ENCODE measurements around the gene CXXC1. TPM values are rescaled to one million over a fixed set of nuclear protein-coding genes. Genes with fewer than 3 reads are reported as not detected.

The CXXC1 gene
- total and polyA plus RNA-seq, 4 donors = 21.7 to 38.4 (median 30.0) TPM

DNA sequence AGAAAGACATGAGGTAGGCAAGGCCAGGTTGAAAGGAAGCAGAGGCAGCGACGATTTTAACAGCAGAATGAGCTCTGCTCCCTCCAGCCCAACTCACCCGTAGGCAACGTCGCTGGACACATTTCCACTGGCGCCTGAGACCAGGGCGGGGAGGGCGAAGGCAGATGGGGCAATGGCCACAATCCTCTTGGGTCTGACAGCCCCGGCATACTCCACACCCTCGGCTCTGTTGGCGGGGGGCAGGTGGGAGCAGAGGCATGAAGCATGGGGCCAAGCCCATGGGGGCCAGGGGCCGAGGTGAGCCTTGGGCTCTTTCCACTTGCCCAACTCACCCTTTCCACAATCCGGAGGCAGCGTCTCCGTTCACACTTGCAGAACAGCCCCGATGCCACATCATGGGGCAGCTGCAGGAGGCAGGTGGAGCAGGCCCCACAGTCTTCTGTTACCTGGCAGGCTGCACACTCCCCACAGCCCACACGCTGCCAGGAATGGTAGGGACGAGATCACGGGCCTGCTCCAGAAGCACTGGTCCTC, 11.9 kb downstream of the CXXC1 start:
- Histone ChIP-seq H3K9me3 (ENCODE audit: control insufficient read depth in 4 of 4, low read length in 3 of 4) (no peaks in the 10 kb centered on the region), H3K9ac (ENCODE audit: low read depth in 1 of 2, low read length in 2 of 2) (no peak overlapping the region), H3K4me1 (ENCODE audit: control insufficient read depth in 4 of 4, insufficient read depth in 4 of 4, low read length in 3 of 4) (peaks cover 5 to 17% (median 15%) of the 10 kb centered on the region in 4 donors), H3K27me3 (ENCODE audit: control insufficient read depth in 4 of 4, insufficient read depth in 4 of 4, low read length in 3 of 4) (no peaks in the 10 kb centered on the region), H3K4me3 (ENCODE audit: low read depth in 1 of 3, low read length in 3 of 3) (no peak overlapping the region), H3K27ac (ENCODE audit: low read depth in 1 of 2, low read length in 2 of 2) (no peak overlapping the region), H3K36me3 (ENCODE audit: control insufficient read depth in 4 of 4, insufficient read depth in 3 of 4, low read depth in 1 of 4, low read length in 3 of 4) (peaks cover 27 to 70% (median 63%) of the 10 kb centered on the region in 4 donors)
- TF ChIP-seq, protein P1, sequence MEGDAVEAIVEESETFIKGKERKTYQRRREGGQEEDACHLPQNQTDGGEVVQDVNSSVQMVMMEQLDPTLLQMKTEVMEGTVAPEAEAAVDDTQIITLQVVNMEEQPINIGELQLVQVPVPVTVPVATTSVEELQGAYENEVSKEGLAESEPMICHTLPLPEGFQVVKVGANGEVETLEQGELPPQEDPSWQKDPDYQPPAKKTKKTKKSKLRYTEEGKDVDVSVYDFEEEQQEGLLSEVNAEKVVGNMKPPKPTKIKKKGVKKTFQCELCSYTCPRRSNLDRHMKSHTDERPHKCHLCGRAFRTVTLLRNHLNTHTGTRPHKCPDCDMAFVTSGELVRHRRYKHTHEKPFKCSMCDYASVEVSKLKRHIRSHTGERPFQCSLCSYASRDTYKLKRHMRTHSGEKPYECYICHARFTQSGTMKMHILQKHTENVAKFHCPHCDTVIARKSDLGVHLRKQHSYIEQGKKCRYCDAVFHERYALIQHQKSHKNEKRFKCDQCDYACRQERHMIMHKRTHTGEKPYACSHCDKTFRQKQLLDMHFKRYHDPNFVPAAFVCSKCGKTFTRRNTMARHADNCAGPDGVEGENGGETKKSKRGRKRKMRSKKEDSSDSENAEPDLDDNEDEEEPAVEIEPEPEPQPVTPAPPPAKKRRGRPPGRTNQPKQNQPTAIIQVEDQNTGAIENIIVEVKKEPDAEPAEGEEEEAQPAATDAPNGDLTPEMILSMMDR (IDR thresholded peaks at IDR 0.05; ENCODE audit: low read depth, low read length, missing input control) = no peak
- TF ChIP-seq, protein P2, sequence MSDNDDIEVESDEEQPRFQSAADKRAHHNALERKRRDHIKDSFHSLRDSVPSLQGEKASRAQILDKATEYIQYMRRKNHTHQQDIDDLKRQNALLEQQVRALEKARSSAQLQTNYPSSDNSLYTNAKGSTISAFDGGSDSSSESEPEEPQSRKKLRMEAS (IDR thresholded peaks at IDR 0.05) = no peak
- no peak for TF ChIP-seq YY1 (IDR thresholded peaks at IDR 0.05)
- TF ChIP-seq FOXA1 (IDR thresholded peaks at IDR 0.05) = no peak
- TF ChIP-seq, protein P3, sequence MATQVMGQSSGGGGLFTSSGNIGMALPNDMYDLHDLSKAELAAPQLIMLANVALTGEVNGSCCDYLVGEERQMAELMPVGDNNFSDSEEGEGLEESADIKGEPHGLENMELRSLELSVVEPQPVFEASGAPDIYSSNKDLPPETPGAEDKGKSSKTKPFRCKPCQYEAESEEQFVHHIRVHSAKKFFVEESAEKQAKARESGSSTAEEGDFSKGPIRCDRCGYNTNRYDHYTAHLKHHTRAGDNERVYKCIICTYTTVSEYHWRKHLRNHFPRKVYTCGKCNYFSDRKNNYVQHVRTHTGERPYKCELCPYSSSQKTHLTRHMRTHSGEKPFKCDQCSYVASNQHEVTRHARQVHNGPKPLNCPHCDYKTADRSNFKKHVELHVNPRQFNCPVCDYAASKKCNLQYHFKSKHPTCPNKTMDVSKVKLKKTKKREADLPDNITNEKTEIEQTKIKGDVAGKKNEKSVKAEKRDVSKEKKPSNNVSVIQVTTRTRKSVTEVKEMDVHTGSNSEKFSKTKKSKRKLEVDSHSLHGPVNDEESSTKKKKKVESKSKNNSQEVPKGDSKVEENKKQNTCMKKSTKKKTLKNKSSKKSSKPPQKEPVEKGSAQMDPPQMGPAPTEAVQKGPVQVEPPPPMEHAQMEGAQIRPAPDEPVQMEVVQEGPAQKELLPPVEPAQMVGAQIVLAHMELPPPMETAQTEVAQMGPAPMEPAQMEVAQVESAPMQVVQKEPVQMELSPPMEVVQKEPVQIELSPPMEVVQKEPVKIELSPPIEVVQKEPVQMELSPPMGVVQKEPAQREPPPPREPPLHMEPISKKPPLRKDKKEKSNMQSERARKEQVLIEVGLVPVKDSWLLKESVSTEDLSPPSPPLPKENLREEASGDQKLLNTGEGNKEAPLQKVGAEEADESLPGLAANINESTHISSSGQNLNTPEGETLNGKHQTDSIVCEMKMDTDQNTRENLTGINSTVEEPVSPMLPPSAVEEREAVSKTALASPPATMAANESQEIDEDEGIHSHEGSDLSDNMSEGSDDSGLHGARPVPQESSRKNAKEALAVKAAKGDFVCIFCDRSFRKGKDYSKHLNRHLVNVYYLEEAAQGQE (IDR thresholded peaks at IDR 0.05) = no peak
- TF ChIP-seq RAD21 (IDR thresholded peaks at IDR 0.05) = no peak
- TF ChIP-seq EGR1 (IDR thresholded peaks at IDR 0.05; ENCODE audit: low read depth in 2 of 2) = no peak
- no peak for TF ChIP-seq NR2F2 (IDR thresholded peaks at IDR 0.05)
- TF ChIP-seq HNF4A (conservative IDR thresholded peaks at IDR 0.05) = no peak
- TF ChIP-seq, protein P4, sequence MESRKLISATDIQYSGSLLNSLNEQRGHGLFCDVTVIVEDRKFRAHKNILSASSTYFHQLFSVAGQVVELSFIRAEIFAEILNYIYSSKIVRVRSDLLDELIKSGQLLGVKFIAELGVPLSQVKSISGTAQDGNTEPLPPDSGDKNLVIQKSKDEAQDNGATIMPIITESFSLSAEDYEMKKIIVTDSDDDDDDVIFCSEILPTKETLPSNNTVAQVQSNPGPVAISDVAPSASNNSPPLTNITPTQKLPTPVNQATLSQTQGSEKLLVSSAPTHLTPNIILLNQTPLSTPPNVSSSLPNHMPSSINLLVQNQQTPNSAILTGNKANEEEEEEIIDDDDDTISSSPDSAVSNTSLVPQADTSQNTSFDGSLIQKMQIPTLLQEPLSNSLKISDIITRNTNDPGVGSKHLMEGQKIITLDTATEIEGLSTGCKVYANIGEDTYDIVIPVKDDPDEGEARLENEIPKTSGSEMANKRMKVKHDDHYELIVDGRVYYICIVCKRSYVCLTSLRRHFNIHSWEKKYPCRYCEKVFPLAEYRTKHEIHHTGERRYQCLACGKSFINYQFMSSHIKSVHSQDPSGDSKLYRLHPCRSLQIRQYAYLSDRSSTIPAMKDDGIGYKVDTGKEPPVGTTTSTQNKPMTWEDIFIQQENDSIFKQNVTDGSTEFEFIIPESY (IDR thresholded peaks at IDR 0.05) = no peak
- no peak for TF ChIP-seq SP1 (IDR thresholded peaks at IDR 0.05)
- TF ChIP-seq HNF4G (IDR thresholded peaks at IDR 0.05) = no peak
- TF ChIP-seq FOXA2 (IDR thresholded peaks at IDR 0.05) = no peak
- TF ChIP-seq, protein P5, sequence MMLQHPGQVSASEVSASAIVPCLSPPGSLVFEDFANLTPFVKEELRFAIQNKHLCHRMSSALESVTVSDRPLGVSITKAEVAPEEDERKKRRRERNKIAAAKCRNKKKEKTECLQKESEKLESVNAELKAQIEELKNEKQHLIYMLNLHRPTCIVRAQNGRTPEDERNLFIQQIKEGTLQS (IDR thresholded peaks at IDR 0.05) = no peak
- no peak for TF ChIP-seq JUND (IDR thresholded peaks at IDR 0.05)
- TF ChIP-seq TAF1 (conservative IDR thresholded peaks at IDR 0.05) = no peak
- TF ChIP-seq GABPA (IDR thresholded peaks at IDR 0.05 in 1 of 2, conservative IDR thresholded peaks at IDR 0.05 in 1 of 2) = no peak
- no peak for TF ChIP-seq RXRA (IDR thresholded peaks at IDR 0.05)
- WGBS = 96% methylated on average over 19 of the region's 19 CpGs
- no peak for DNase-seq (ENCODE audit: low spot score)
